ENCODE results near the gene KRT79. TPM values are rescaled to one million over a fixed set of nuclear protein-coding genes. Genes with fewer than 3 reads are reported as not detected.

KRT79 gene
- total RNA-seq, 6 donors from 2014 or later, result 0.30 to 8.9 (median 1.3) TPM; not detected in 2

DNA sequence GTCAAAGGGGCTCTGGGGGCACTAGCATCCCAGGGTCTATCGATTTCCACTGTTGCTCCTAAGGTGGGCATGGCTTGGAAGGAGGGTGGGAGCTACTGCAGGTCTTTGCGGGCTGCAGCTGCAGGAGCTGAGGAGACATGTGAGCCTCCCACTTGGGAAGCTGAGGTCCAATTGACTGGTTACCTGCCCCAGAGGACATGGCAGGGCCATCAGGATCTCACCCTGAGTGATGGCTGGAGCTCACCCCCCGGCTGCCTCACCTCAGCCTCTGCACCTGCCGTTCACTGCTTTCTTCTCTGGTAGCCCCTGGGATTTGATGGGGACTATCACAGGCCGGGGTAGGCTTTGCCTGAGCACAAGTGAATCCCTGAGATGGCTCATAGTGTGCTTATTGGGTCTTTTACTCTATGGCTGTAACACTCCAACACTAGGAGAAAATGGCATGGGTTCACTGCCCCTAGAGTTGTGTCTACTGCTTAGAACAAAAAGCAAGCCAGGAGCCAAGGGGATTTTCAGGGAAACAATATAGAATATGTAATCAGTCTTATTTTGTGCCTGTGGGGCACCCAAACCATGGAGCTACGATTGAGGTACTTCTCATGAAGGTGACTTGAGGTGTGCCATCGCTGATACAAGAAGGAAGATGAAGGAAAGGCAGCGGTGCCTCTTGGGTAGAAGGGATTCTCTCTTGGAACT, 17.0 kb downstream of the KRT79 start:
- no peak overlapping the region for H3K4me3 ChIP-seq
- no peak overlapping the region for H3K27ac ChIP-seq
- DNase-seq (no peak), ATAC-seq (ENCODE audit: low FRiP score in 2 of 2) (no peak)
- H3K36me3 ChIP-seq, result no peaks in the 10 kb centered on the region
- no peaks in the 10 kb centered on the region for H3K9me3 ChIP-seq
- H3K4me1 ChIP-seq, result peaks cover 3 to 25% (median 20%) of the 10 kb centered on the region in 4 donors
- TF ChIP-seq POLR2A (IDR thresholded peaks at IDR 0.05) (no peak), EP300 (IDR thresholded peaks at IDR 0.05) (no peak), POLR2AphosphoS5 (IDR thresholded peaks at IDR 0.05) (no peak)
- TF ChIP-seq, protein P1, sequence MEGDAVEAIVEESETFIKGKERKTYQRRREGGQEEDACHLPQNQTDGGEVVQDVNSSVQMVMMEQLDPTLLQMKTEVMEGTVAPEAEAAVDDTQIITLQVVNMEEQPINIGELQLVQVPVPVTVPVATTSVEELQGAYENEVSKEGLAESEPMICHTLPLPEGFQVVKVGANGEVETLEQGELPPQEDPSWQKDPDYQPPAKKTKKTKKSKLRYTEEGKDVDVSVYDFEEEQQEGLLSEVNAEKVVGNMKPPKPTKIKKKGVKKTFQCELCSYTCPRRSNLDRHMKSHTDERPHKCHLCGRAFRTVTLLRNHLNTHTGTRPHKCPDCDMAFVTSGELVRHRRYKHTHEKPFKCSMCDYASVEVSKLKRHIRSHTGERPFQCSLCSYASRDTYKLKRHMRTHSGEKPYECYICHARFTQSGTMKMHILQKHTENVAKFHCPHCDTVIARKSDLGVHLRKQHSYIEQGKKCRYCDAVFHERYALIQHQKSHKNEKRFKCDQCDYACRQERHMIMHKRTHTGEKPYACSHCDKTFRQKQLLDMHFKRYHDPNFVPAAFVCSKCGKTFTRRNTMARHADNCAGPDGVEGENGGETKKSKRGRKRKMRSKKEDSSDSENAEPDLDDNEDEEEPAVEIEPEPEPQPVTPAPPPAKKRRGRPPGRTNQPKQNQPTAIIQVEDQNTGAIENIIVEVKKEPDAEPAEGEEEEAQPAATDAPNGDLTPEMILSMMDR (IDR thresholded peaks at IDR 0.05), result no peak
- no peaks in the 10 kb centered on the region for H3K27me3 ChIP-seq
- WGBS, 2 donors, result 85% methylated on average over 3 to 8 of the region's 8 CpGs

GRCh38 chr12:52815676-52816588, 18.2 kb downstream of the KRT79 start:
- Histone ChIP-seq H3K4me1 (peaks cover 3 to 25% (median 18%) of the 10 kb centered on the region in 4 donors), H3K27me3 (no peaks in the 10 kb centered on the region), H3K36me3 (no peaks in the 10 kb centered on the region), H3K4me3 (no peak overlapping the region), H3K27ac (no peak overlapping the region), H3K9me3 (no peaks in the 10 kb centered on the region)
- TF ChIP-seq POLR2AphosphoS5 (IDR thresholded peaks at IDR 0.05) (no peak), POLR2A (IDR thresholded peaks at IDR 0.05) (no peak), EP300 (IDR thresholded peaks at IDR 0.05) (no peak)
- TF ChIP-seq, protein P1 (IDR thresholded peaks at IDR 0.05), result no peak
- ATAC-seq (ENCODE audit: low FRiP score in 2 of 2), result no peak
- no peak for DNase-seq
- 66 to 67% methylated on average over 6 to 9 of the region's 9 CpGs for WGBS, 2 donors

DNA sequence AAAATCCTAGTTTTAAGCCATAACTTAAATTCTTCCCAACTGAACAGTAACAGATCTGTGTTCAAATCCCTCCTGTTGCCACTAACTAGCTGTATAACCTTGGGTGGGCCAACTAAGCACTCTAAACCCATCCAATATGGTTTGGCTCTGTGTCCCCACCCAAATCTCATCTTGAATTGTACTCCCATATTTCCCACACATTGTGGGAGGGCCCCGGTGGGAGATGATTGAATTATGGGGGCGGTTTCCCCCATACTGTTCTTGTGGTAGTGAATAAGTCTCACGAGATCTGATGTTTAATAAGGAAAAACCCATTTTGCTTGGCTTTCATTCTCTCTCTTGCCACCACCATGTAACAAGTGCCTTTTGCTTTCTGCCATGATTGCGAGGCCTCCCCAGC, 18.9 kb downstream of the KRT79 start:
- TF ChIP-seq, protein P1 (IDR thresholded peaks at IDR 0.05), result no peak
- TF ChIP-seq EP300 (IDR thresholded peaks at IDR 0.05) (no peak), POLR2AphosphoS5 (IDR thresholded peaks at IDR 0.05) (no peak), POLR2A (IDR thresholded peaks at IDR 0.05) (no peak)
- ATAC-seq (ENCODE audit: low FRiP score in 2 of 2) (no peak), DNase-seq (no peak)
- Histone ChIP-seq H3K4me3 (no peak overlapping the region), H3K9me3 (no peaks in the 10 kb centered on the region), H3K4me1 (peaks cover 3 to 25% (median 18%) of the 10 kb centered on the region in 4 donors), H3K36me3 (no peaks in the 10 kb centered on the region), H3K27ac (no peak overlapping the region), H3K27me3 (peaks cover 0 to 5% (median 0%) of the 10 kb centered on the region in 4 donors)
- 91 to 96% methylated on average over 4 of the region's 4 CpGs for WGBS, 2 donors

GRCh38 chr12:52814710-52815155, 19.4 kb downstream of the KRT79 start:
- TF ChIP-seq, protein P1 (IDR thresholded peaks at IDR 0.05), result no peak
- TF ChIP-seq EP300 (IDR thresholded peaks at IDR 0.05) (no peak), POLR2A (IDR thresholded peaks at IDR 0.05) (no peak), POLR2AphosphoS5 (IDR thresholded peaks at IDR 0.05) (no peak)
- Histone ChIP-seq H3K27ac (no peak overlapping the region), H3K9me3 (no peaks in the 10 kb centered on the region), H3K4me1 (peaks cover 3 to 25% (median 18%) of the 10 kb centered on the region in 4 donors), H3K36me3 (no peaks in the 10 kb centered on the region), H3K27me3 (peaks cover 0 to 5% (median 0%) of the 10 kb centered on the region in 4 donors), H3K4me3 (no peak overlapping the region)
- no peak for DNase-seq
- ATAC-seq (ENCODE audit: low FRiP score in 2 of 2), result peak in 1 of 2 donors; percentile 15
- WGBS, 2 donors, result 57 to 65% methylated on average over 4 of the region's 4 CpGs
